GM12872 (cell line): ENCODE results near the gene CHML.

Source experiments
- CTCF ChIP-seq: IDR thresholded peaks from 3 replicates; pipeline ENCODE4 v1.5.1; 2011; ENCODE audit warnings: low read depth, mild to moderate bottlenecking, low read length, moderate library complexity; ENCODE audit not compliant: insufficient read depth

The CHML gene

GRCh38 chr1:241614572-241614971 lies 25.6 kb downstream of the CHML start:
- no peak for TF ChIP-seq CTCF

GRCh38 chr1:241614144-241614543 lies 26.0 kb downstream of the CHML start:
- no peak for TF ChIP-seq CTCF

- TF ChIP-seq CTCF = no peak
Observed at GRCh38 chr1:241612533-241613477, 27.4 kb downstream of the CHML start.

- TF ChIP-seq CTCF = no peak
Observed at GRCh38 chr1:241611736-241612135, 28.4 kb downstream of the CHML start.

GRCh38 chr1:241611063-241611462 lies 29.1 kb downstream of the CHML start:
- TF ChIP-seq CTCF = peak; percentile 60; the same call in 2 of the 3 replicates

GRCh38 chr1:241610056-241610815 lies 29.9 kb downstream of the CHML start:
- TF ChIP-seq CTCF = no peak

GRCh38 chr1:241608379-241609033 lies 31.7 kb downstream of the CHML start:
- no peak for TF ChIP-seq CTCF
